HG03457 (cell line): ENCODE measurements around the gene MKI67.
"Not testable (repeated sequence)": the region's sequence is repeated elsewhere in the genome, so short reads cannot be mapped to it uniquely, and the experiment has no call there.

ENCODE experiments used
- ATAC-seq: cut with Tn5 transposase; IDR thresholded peaks from one replicate; pipeline ENCODE4 v1.9.1; 2021; ENCODE audit warnings: moderate number of reproducible peaks; ENCODE audit not compliant: unreplicated experiment

The MKI67 gene

DNA sequence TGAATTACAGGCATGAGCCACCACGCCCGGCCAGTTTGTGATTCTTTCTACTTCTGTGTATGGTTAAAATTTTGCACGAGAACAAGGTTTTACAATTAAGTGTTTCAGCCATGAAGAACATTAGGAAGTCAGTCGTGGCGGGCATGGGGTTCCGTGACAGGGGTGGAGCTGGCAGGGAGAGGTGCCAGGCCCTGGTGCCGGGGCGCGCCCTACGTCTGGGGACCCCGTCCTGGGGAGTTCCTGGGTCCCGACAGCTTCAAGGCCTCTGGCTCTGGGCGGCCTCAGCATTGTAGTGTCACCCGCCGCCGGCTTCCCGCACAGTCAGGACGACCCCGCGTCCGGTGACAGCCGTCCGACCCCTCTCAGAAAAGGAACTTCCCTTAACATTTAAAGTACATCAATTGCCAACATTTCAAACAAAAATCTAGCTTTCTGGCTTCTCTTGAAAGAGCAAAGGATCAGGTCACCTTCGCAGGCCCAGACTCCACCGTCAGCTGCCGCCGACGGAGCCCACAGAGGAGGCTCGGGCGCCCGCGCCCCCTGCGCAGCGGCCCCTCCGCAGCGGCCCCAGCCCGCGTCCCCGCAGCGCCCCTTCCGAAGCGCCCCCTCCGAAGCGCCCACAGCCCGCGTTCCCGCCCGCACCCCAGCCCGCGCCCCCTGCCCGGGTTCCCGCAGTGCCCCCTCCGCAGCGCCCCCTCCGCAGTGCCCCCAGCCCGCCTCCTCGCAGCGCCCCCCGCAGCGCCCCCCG, 23.2 kb upstream of the MKI67 start:
- no peak for ATAC-seq

DNA sequence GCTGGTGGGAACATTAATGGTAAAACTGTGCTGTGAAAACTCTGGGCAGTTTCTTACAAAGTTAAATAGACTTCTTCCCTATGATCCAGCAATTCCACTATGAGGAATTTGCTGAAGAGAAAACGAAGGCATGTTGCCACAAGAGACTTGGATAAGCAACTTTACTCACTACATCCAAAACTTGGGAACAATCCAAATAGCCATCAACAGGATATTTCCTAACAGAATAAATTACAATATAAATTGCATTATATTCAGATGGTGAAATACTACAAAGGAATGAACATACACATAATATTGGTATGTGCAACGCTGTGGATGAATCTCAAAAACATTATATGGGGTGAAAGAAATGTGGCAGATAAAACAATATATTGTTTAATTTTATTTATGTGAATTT, 21.4 kb upstream of the MKI67 start:
- no peak for ATAC-seq

DNA sequence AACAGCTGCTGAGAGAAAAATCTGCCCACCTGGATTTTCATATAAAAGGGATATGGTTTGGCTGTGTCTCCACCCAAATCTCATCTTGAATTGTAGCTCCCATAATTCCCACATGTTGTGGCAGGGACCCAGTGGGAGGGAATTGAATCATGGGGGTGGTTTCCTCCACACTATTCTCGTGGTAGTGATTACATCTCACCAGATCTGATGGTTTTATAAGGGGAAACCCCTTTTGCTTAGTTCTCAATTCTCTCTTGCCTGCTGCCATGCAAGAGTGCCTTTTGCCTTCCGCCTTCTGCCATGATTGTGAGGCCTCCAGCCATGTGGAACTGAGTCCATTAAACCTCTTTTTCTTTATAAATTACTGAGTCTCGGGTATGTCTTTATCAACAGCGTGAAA, 20.8 kb upstream of the MKI67 start:
- ATAC-seq: peak; percentile 56

DNA sequence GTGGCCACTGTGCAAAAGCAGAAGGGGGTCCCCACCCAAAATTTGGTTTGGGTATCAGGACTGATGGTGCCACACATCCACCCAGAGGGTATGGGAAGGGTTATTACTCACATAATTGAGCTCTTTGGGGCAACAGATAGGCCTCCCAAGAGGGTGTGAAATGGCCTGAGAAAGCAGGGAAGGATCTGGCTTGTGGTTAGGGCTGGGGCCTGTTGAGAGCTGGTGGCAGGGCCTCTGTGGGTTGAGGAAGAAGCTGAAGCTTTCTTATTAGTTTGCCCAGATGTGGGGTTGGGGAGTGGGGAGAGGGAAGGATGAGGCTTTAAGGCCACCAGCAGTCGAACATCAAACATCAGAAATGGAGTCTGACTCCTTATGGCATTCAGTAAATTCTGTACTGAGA, 18.3 kb upstream of the MKI67 start:
- no peak for ATAC-seq

DNA sequence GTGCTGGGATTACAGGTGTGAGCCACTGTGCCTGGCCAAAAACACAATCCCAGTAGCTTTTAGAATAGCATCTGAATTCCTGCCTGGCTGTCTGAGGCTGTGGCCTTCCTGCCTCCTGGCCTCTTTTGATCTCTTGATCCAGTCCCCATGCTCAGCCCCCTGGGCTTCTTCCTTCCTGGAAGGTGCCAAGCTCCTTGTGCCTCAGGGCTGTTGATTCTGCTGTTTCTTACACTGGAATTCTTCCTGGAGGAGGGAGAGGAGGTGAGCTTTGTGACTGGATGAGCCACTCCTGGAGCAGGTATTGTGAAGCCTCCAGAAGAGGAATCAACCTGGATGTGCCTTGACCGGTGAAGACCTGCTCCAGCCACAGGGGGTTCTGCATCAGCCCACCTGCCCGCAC, 17.3 kb upstream of the MKI67 start:
- no peak for ATAC-seq

DNA sequence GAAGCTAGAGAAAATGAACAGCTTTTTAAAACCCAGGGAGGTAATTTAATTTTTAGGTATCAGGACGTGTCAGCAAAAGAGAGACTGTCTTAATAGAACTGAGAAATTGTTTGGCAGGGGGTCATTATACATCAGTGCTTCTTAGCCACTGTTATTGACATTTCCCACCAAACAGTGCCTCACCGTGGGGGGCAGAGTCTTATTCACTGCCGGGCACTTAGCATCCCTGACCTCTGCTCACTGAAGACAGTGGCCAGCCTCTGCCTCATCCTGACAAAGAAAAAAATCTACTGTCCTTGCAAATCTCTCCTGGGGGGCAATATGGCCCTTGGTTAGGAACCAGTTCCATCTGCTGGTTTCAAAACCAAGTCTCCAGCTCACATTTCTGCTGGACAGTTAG, 14.2 kb upstream of the MKI67 start:
- ATAC-seq: no peak

DNA sequence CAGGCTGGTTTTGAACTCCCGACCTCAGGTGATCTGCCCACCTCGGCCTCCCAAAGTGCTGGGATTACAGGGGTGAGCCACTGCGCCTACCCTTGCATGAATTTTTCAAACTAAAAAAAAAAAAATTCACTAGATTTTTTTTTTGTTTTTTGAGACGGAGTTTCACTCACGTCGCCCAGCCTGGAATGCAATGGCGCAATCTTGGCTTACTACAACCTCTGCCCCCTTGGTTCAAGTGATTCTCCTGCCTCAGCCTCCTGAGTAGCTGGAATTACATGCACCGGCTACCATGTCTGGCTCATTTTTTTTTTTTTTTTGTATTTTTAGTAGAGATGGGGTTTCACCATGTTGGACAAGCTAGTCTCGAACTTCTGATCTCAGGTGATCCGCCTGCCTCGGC, 12.2 kb upstream of the MKI67 start:
- not testable (repeated sequence) for ATAC-seq

DNA sequence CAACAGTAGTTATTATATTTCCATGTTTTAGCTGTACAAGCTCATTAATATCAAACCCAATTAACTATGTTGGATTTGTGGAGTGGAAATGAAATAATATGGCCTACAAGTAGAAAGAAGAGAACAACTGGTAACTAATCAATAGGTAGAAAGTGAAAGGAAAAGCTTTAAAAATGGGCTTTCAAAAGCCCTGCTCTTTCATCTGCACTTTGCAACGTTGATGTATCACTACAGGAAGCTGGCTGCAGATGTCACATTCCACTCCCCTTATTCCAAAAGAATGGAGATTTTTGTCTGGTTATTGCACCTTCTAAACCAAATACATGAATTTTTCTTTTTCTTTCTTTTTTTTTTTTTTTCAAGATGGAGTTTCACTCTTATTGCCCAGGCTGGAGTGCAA, 11.7 kb upstream of the MKI67 start:
- ATAC-seq: no peak

DNA sequence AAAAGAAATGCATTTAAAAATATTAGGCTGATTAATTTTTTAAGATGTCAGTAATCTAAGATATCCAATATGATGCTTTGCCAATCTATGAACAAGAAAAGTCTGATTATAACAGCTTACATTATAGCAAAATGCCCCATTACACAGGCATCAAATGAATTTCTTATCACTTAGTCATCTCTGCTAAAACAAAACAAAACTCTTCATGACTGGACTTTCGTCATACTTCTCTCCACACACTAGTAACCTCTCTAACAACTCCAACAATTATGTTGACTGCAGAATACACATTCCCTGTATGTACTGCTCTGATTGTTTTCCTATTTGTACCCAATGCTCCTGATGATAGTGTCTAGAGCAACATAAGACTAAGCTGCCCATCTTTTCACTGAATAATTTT, 3.8 kb upstream of the MKI67 start:
- no peak for ATAC-seq

DNA sequence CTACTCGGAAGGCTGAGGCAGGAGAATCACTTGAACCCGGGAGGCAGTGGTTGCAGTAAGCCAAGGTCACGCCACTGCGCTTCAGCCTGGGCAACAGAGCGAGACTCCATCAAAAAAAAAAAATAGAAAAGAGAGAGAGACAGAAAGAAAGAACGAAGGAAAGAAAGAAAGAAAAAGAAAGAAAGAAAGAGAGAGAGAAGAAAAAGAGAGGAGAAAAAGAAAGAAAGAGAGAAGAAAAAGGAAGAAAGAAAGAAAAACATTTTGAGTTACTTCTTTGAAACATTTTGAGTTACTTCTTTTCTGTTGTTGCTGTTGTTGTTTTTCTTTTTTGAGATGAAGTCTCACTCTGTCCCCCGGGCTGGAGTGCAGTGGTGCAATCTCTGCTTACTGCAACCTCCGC, 2.4 kb upstream of the MKI67 start:
- no peak for ATAC-seq

DNA sequence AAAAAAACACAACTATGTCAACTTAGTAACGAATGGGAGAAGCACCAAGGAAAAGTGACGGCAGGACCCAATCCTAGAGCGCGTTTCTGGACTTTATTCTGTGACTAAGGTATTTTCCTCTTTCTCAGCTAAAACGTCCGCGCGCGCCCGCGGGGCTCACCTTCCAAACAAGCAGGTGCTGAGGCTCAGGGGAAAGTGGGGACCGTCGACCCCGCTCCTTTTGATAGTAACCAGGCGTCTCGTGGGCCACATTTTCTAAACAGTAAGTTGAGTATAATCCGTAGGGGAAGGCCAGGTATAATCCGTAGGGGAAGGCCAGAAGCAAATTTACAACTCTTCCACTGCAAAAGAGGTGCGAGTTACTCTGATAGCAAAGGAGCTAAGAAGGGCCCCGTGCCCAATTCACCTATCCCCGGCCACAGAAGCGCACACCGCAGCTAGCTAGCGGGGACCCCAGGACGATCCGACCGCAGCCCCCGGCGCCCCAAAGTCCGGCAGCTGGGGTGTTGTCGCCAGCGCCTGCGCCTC, 743 bp downstream of the MKI67 start:
- ATAC-seq: no peak

DNA sequence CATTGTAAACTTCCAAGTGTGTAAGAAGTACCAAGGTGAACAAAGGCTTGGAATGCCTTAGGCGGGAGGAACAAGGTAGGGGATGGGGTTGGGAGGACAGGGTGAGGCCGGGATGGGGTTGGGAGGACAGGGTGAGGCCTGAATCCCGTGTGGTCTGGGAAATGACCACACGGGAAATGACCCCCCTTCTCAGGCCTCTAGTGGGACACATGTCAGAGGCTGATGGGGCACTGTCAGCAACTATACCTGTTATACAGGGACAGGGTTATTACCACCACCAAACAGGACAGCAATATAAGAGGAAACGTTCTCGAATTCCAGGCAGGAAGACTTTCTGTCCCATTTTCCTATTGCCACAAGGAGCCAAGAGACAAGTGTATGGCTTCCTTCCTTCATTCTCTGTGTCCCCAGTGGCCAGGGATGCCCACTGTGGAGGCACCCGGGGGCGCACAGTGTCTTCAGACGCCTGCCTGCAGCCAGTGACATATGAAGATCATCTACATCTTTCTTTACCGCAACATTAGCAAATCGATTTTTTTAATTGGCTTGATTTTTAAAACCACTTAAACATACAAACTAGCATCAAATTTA, 1.3 kb downstream of the MKI67 start:
- no peak for ATAC-seq

DNA sequence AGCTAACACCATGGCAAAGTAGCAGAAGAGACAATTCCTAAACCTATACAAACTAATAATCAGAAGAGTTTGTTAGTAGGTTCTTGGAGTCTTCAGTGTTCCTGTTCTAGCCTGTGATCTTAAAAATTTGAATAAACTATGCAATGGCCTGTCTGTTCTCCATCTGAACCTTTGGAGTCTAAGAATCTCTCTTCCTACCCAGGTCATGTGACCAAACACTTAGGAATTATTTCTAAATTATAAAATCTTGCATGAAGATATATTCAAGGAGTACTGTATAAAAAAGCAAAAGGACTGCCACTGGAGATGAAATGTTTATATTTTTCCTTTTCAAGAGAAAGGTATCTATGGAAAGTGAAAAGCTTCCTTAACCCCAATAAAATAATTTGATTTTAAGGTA, 2.4 kb downstream of the MKI67 start:
- ATAC-seq: no peak

DNA sequence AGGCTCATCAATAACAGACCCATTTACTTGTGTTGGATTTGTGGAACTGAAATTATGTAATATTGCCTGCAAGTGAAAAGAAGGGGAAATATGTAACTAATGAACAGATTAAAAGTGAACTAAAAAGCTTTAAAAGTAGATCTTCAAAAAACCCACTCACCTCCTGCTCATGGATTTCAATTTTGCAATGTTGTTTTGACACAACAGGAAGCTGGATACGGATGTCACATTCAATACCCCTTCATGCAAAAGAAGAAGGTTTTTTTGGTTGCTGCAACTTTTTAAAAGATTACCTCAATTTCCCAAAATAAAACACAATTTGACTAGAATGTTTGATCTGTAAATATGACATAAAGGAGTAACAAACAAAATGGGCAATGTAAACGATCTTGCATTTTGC, 3.3 kb downstream of the MKI67 start:
- ATAC-seq: no peak

DNA sequence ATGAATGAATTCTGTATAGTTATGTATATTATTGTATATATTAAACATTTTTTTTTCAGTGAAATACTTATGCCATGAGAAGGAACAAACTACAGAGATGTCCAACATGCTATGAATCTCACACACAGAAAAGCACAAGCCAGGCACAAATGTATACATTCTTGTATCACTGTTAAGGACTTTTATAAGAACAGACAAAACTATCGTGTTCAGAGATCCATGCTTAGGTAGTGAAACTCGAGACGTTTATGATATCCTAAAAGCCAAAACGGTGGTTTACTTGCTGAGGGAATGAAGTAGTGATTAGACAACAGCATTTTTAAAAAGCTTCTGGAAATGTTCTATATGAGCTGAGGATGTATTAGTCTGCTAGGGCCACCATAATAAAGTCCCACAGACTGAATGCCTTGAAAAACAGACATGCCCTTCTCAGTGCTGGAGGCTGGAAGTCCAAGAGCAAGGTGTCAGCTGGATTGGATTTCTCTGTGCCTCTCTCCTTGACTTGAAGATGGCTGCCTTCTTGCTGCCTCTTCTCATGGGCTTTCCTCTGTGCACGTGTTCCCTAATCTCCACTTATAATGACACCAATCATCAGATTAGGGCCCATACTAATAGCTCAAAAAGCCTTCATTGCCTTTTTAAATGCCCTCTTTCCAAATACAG, 4.3 kb downstream of the MKI67 start:
- ATAC-seq: no peak

DNA sequence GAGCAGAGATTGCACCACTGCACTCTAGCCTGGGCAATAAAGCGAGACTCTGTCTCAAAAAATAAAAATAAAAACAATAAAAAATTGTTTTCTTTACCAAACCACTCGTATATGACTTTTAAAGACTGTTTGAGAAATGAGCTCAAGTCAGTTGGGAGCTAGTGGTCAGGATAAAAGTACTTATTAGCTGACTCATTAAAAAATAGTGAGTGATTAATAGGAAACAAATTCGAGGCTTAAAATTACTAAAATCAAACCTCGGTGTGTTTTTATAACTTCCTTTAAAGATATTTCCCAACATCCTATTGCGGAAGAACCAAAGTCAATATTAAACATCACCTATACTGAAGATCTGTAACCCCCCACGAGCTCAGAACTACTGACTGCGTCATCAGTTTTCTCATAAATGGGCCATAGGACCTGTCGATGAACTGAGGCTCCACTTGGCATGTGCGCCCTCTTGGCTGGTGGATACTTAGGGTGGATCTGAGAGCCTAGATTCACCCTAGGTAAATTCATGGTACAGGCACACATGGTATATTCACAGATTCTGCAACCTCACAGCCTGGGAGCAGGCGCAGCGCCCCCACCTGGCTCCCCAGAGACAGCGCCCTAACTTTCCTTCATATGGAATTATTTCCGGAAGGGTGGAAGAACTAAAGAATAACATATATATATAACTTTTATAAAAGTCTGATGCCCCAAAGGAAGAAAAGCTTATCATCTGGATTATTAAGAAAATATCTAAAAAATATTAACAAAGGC, 9.2 kb downstream of the MKI67 start:
- ATAC-seq: no peak

DNA sequence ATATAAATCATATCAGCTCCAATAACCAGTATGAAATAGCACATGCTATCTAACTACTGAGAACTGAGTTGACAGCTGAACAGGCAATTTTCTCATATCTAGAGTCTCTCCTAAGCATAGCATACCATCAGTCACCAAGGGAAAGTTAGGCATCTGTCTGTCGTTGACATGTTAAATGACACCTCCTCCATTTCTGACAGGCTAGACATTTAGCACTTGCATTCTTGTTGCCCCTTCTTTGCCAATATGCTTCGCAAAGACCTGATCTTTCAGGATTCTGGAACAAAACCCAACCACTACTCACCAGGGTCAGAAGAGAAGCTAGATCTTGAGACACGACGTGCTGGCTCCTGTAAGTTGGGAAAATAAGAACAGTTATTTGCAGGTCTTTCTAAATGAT, 10.0 kb downstream of the MKI67 start:
- no peak for ATAC-seq

DNA sequence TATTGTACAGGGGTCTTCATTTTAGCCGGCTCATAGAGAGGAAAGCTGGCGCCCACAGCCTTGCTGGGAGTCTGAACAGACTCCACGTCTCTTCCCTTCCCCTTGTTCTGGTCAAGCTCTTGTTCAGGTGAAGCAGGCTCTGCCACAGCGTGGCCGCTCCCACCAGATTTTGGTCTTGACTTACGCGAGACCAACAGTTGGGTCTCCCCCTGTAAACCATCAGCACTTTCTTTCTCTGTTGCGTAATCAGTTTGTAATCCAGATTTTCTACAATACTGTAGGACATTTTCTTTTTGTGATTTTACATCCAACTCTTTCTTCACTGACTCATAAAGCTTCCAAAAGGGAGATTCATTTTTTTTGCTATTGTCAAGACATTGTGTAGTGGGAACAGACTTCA, 10.9 kb downstream of the MKI67 start:
- no peak for ATAC-seq

DNA sequence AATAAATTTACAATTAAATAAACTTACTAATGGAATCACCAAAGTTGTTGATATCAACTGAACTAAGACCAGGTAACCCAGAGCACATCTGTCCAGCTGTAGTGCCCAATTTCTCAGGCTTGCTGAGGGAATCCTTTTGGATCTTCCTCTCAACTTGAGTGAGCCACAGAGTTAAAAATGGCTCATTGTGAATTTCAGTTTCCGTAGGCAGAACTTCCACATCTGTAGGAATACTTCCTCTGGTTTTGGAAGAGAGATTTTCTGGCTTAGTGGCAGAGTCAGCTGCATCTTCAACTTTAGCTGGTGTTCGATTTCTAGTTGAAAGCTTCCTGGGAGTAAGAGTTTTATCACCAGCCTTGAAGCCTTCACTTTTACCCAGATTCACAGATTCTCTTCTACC, 11.3 kb downstream of the MKI67 start:
- ATAC-seq: no peak

DNA sequence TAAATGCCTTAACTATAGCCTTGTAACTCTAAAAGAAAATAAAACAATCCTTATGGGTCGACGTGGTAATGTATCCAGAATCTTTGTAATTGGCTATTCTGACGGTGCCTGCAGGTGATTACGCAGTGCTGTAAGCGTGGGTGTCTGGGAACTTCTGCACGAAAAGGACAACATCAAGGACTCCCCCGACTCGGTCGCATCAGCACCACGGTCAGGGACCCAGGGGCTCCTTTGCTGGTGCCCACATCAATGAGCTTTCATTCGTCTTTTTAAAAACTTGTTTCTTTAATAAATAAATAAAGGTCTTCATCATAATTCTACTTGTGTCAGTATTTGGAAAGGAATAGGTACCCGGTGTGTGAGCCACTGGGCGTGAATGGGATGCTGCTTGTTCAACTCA, 13.2 kb downstream of the MKI67 start:
- no peak for ATAC-seq

DNA sequence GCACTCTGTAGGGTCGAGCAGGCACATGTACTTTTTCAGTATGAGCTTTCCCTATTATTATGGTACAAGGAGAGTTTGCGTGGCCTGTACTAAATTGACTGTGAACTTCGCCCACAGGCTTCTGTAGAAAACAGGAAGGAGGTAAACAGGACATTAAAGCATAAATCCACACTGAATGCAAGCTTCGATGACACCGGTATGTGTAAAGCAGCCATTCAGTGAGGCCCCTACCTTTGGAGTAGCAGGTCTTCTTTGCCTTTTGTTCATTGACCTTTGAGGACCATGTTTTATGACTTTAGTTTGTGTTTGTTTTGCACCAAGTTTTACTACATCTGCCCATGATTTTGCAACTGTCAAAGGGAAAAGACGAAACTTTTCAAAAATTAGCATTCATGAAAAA, 14.5 kb downstream of the MKI67 start:
- no peak for ATAC-seq

DNA sequence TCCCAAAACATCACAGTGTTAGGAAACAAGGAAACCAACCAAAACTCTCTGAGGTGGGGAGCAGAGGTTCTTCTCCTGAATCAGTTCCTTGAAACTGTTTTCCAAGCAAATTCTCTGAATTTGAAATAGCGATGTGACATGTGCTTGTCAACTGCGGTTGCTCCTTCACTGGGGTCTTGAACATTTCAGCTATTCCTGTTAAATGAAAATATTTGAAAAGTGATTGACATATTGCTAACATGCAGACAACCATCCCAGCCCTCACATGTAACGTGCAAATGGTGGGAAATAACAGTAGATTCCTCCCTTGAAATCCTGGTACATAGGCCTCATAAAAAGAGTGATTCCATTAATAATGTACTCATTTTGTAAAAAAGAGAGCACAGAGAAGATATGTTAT, 15.9 kb downstream of the MKI67 start:
- no peak for ATAC-seq
